ENCODE data around the gene ZNF513.

Gene ZNF513

GRCh38 chr2:27412419-27413152, 32.1 kb upstream of the ZNF513 start:
- H3K36me3 ChIP-seq: peaks cover 2% of the 10 kb centered on the region

GRCh38 chr2:27409321-27410073, 29.0 kb upstream of the ZNF513 start, which contains the start of gene PPM1G:
Gene PPM1G, minus strand, starts transcription at chr2:27409591. Its CDS starts 169 bp downstream, at chr2:27409422.
- peaks cover 32% of the 10 kb centered on the region for H3K36me3 ChIP-seq

More at GRCh38 chr2:27412419-27413152, 32.1 kb upstream of the ZNF513 start:
- H4K20me1 ChIP-seq: peaks cover 17% of the 10 kb centered on the region
- no peak for TF ChIP-seq Cebpa-rat (IDR thresholded peaks at IDR 0.05)
- no peaks in the 10 kb centered on the region for H3K27me3 ChIP-seq
- peaks cover 15% of the 10 kb centered on the region for H3K4me1 ChIP-seq
- H3K4me2 ChIP-seq: no peak overlapping the region
- H3K4me3 ChIP-seq: no peak overlapping the region
- no peaks in the 10 kb centered on the region; the same call in 1 of the 2 replicates for H3K9me3 ChIP-seq
- H3K9ac ChIP-seq: no peak overlapping the region
- no peak overlapping the region for H3K27ac ChIP-seq

GRCh38 chr2:27408601-27409320, 28.2 kb upstream of the ZNF513 start:
- peak overlapping the region; percentile 92 for H3K27ac ChIP-seq

More at GRCh38 chr2:27409321-27410073, 29.0 kb upstream of the ZNF513 start, which contains the start of gene PPM1G:
- Histone ChIP-seq H3K9ac (peak within 1 kb of the TSS; percentile 93), H3K4me3 (peak within 1 kb of the TSS; percentile 95), H3K4me2 (peak within 1 kb of the TSS; percentile 94), H3K27ac (peak within 1 kb of the TSS; percentile 92), H3K27me3 (no peaks in the 10 kb centered on the region), H3K4me1 (peaks cover 30% of the 10 kb centered on the region), H3K9me3 (no peaks in the 10 kb centered on the region; the same call in 1 of the 2 replicates), H4K20me1 (peaks cover 48% of the 10 kb centered on the region)
- TF ChIP-seq Cebpa-rat (IDR thresholded peaks at IDR 0.05): no peak

GRCh38 chr2:27407798-27408491, 27.4 kb upstream of the ZNF513 start:
- TF ChIP-seq Cebpa-rat (IDR thresholded peaks at IDR 0.05): no peak
- peaks cover 30% of the 10 kb centered on the region for H3K4me1 ChIP-seq
- peak overlapping the region; percentile 95 for H3K4me3 ChIP-seq
- H3K9me3 ChIP-seq: no peaks in the 10 kb centered on the region; the same call in 1 of the 2 replicates
- H3K27me3 ChIP-seq: no peaks in the 10 kb centered on the region
- peak overlapping the region; percentile 92 for H3K27ac ChIP-seq
- peak overlapping the region; percentile 93 for H3K9ac ChIP-seq
- H3K36me3 ChIP-seq: peaks cover 47% of the 10 kb centered on the region
- H4K20me1 ChIP-seq: peaks cover 63% of the 10 kb centered on the region
- peak overlapping the region; percentile 94 for H3K4me2 ChIP-seq

More at GRCh38 chr2:27408601-27409320, 28.2 kb upstream of the ZNF513 start:
- no peak for TF ChIP-seq Cebpa-rat (IDR thresholded peaks at IDR 0.05)
- Histone ChIP-seq H4K20me1 (peaks cover 55% of the 10 kb centered on the region), H3K9ac (peak overlapping the region; percentile 93), H3K4me3 (peak overlapping the region; percentile 95), H3K9me3 (no peaks in the 10 kb centered on the region; the same call in 1 of the 2 replicates), H3K4me1 (peaks cover 30% of the 10 kb centered on the region), H3K36me3 (peaks cover 38% of the 10 kb centered on the region), H3K4me2 (peak overlapping the region; percentile 94), H3K27me3 (no peaks in the 10 kb centered on the region)

- no peak overlapping the region for H3K9ac ChIP-seq
- no peak overlapping the region for H3K4me3 ChIP-seq
- H3K4me2 ChIP-seq: no peak overlapping the region
- 0 out of 2 replicates have a peak, but pooled peaks cover 4% of the 10 kb centered on the region for H3K9me3 ChIP-seq
- H3K27me3 ChIP-seq: no peaks in the 10 kb centered on the region
- peaks cover 75% of the 10 kb centered on the region for H3K36me3 ChIP-seq
- peaks cover 100% of the 10 kb centered on the region for H4K20me1 ChIP-seq
- no peak for TF ChIP-seq Cebpa-rat (IDR thresholded peaks at IDR 0.05)
- no peaks in the 10 kb centered on the region for H3K4me1 ChIP-seq
- no peak overlapping the region for H3K27ac ChIP-seq
These were observed 20.0 kb upstream of the ZNF513 start for GRCh38 chr2:27400348-27401135.

- Histone ChIP-seq H3K27ac (no peak overlapping the region), H3K9ac (no peak overlapping the region), H3K4me2 (no peak overlapping the region), H3K36me3 (peaks cover 70% of the 10 kb centered on the region), H4K20me1 (peaks cover 100% of the 10 kb centered on the region), H3K4me3 (no peak overlapping the region), H3K9me3 (0 out of 2 replicates have a peak, but pooled peaks cover 4% of the 10 kb centered on the region), H3K4me1 (no peaks in the 10 kb centered on the region), H3K27me3 (no peaks in the 10 kb centered on the region)
- TF ChIP-seq Cebpa-rat (IDR thresholded peaks at IDR 0.05): no peak
These were observed 18.4 kb upstream of the ZNF513 start for GRCh38 chr2:27398962-27399361.

- peaks cover 100% of the 10 kb centered on the region for H4K20me1 ChIP-seq
- H3K27ac ChIP-seq: no peak overlapping the region
- H3K9ac ChIP-seq: no peak overlapping the region
- no peaks in the 10 kb centered on the region for H3K9me3 ChIP-seq
- TF ChIP-seq Cebpa-rat (IDR thresholded peaks at IDR 0.05): no peak
- no peak overlapping the region for H3K4me3 ChIP-seq
- peaks cover 69% of the 10 kb centered on the region for H3K36me3 ChIP-seq
- H3K4me2 ChIP-seq: no peak overlapping the region
- H3K4me1 ChIP-seq: no peaks in the 10 kb centered on the region
- no peaks in the 10 kb centered on the region for H3K27me3 ChIP-seq
These were observed 12.7 kb upstream of the ZNF513 start for GRCh38 chr2:27393225-27393624.

GRCh38 chr2:27390822-27391679, 10.5 kb upstream of the ZNF513 start:
- no peak overlapping the region for H3K4me2 ChIP-seq
- H4K20me1 ChIP-seq: peaks cover 100% of the 10 kb centered on the region
- no peaks in the 10 kb centered on the region for H3K27me3 ChIP-seq
- no peak overlapping the region for H3K4me3 ChIP-seq
- no peaks in the 10 kb centered on the region for H3K9me3 ChIP-seq
- no peaks in the 10 kb centered on the region for H3K4me1 ChIP-seq
- no peak overlapping the region for H3K9ac ChIP-seq
- no peak for TF ChIP-seq Cebpa-rat (IDR thresholded peaks at IDR 0.05)
- H3K27ac ChIP-seq: no peak overlapping the region
- H3K36me3 ChIP-seq: peaks cover 78% of the 10 kb centered on the region
